Kidney (tissue), 14 donors: Measurements from ENCODE around the gene ALCAM. TPM values are rescaled to one million over a fixed set of nuclear protein-coding genes. Genes with fewer than 3 reads are reported as not detected.

Source experiments
- DNase-seq, 5 donors: peaks; one replicate each; pipeline ENCODE4 v3.0.0-alpha.2; 2013 to 2020
- FAIRE-seq: peaks from 2 replicates; lab custom pipeline; 2012; peaks lifted over from hg19 to GRCh38; lab: Jason Lieb, UNC
- H3K27ac ChIP-seq, 2 donors: one replicate each; pipeline ENCODE4 v1.7.0; 2013; ENCODE audit warnings: low read depth in 2 of 2, low read length in 2 of 2, inconsistent platforms in 1 of 2
- H3K27me3 ChIP-seq: one replicate; pipeline ENCODE4 v1.7.1; 2013; ENCODE audit warnings: low read length, inconsistent platforms; ENCODE audit not compliant: control insufficient read depth, insufficient read depth
- H3K36me3 ChIP-seq, 3 donors: one replicate each; pipeline versions ENCODE4 v1.7.0 to v1.7.1; 2013; ENCODE audit warnings: low read length in 3 of 3, control low read depth in 1 of 3, inconsistent platforms in 1 of 3; ENCODE audit not compliant: insufficient read depth in 3 of 3, control insufficient read depth in 2 of 3
- H3K4me1 ChIP-seq, 3 donors: one replicate each; pipeline versions ENCODE4 v1.7.0 to v1.7.1; 2013; ENCODE audit warnings: low read length in 3 of 3, inconsistent platforms in 1 of 3, low read depth in 1 of 3; ENCODE audit not compliant: control insufficient read depth in 2 of 3, insufficient read depth in 2 of 3
- H3K4me3 ChIP-seq, 3 donors: one replicate each; pipeline versions ENCODE4 v1.7.0 to v1.8.1; 2013; ENCODE audit warnings: low read length in 3 of 3, control low read depth in 1 of 3, inconsistent platforms in 1 of 3
- H3K9ac ChIP-seq, 3 donors: one replicate each; pipeline versions ENCODE4 v1.7.0 to v1.7.1; 2013; ENCODE audit warnings: low read length in 3 of 3, control low read depth in 1 of 3, inconsistent platforms in 1 of 3
- H3K9me3 ChIP-seq, 3 donors: one replicate each; pipeline versions ENCODE4 v1.7.0 to v1.7.1; 2013; ENCODE audit warnings: low read length in 3 of 3, control low read depth in 1 of 3, inconsistent platforms in 1 of 3; ENCODE audit not compliant: control insufficient read depth in 2 of 3, insufficient read depth in 1 of 3
- intact Hi-C: fragments of 100-400 bp; cut with DNase I; formaldehyde crosslinking; loops from one replicate; pipeline ENCODE4 v1.11.1; 2022
- polyA plus RNA-seq: library from polyadenylated mRNA; stranded (reverse); fragments of 350-450 nt; fragmentation: Illumina TruSeq; extraction: RNeasy Lipid Tissue Mini Kit (QIAGEN cat#74804); gene quantifications from one replicate; pipeline ENCODE4 v1.2.3, GENCODE V29; 2014; ENCODE audit warnings: low read depth, low replicate concordance; ENCODE audit not compliant: insufficient read depth
- total RNA-seq: library from RNA; stranded (reverse); fragmentation: NEBNext Ultra II Directional; extraction: Animal tissue kit (Norgen Biotek cat#: 25700); gene quantifications from one replicate; pipeline ENCODE4 v1.2.1, GENCODE V29; 2021
- TF ChIP-seq, protein P1 (sequence below): IDR thresholded peaks from 3 replicates; pipeline ENCODE4 v1.5.1; 2012; ENCODE audit warnings: mild to moderate bottlenecking, moderate library complexity, borderline replicate concordance; ENCODE audit not compliant: insufficient read depth; ENCODE audit errors: extremely low read depth
- donor health status: control.
- donor health status: control.
- donor health status: control.
- donor health status: control.
- donor health status: control.
- donor health status: DM: yes; HTN: yes; CAD: no.
- donor health status: Normal renal cell carcinoma (clear cell type).

ALCAM gene
- total and polyA plus RNA-seq, 2 donors from 2014 or later: 15.1 to 36.4 TPM

DNA sequence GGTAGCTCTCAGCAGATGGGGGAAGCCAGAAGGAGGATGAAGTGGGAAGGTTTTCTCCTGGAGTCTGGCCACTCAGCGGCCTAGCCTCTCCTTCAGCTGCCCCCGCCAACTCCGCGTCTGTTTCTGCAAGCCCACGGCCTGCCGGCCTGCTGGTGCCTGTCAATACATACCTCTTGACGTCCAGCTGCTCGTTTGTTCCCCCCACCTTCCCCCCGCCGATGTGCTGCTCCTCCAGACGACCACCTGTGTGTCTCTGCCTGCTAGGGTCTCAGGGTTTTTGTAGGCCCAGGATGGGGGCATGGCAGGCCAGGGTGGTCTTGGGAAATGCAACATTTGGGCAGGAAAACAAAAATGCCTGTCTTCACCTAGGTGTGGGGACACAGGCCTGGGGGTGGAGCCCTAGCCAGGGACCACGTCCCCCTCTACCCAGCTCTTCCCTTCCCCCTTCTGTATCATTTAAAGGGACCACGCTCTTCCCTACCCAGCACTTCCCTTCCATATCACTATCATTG lies 137.8 kb downstream of the ALCAM start:
- no peak overlapping the region for H3K4me3 ChIP-seq
- no peaks in the 10 kb centered on the region for H3K27me3 ChIP-seq
- DNase-seq (peak in 1 of 5 donors; percentile 48), FAIRE-seq (no peak)
- H3K36me3 ChIP-seq: no peaks in the 10 kb centered on the region
- intact Hi-C loops: no loop called here
- no peak overlapping the region for H3K9ac ChIP-seq
- H3K9me3 ChIP-seq: no peaks in the 10 kb centered on the region
- no peak overlapping the region for H3K27ac ChIP-seq
- TF ChIP-seq, protein P1, sequence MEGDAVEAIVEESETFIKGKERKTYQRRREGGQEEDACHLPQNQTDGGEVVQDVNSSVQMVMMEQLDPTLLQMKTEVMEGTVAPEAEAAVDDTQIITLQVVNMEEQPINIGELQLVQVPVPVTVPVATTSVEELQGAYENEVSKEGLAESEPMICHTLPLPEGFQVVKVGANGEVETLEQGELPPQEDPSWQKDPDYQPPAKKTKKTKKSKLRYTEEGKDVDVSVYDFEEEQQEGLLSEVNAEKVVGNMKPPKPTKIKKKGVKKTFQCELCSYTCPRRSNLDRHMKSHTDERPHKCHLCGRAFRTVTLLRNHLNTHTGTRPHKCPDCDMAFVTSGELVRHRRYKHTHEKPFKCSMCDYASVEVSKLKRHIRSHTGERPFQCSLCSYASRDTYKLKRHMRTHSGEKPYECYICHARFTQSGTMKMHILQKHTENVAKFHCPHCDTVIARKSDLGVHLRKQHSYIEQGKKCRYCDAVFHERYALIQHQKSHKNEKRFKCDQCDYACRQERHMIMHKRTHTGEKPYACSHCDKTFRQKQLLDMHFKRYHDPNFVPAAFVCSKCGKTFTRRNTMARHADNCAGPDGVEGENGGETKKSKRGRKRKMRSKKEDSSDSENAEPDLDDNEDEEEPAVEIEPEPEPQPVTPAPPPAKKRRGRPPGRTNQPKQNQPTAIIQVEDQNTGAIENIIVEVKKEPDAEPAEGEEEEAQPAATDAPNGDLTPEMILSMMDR: no peak
- no peaks in the 10 kb centered on the region for H3K4me1 ChIP-seq

DNA sequence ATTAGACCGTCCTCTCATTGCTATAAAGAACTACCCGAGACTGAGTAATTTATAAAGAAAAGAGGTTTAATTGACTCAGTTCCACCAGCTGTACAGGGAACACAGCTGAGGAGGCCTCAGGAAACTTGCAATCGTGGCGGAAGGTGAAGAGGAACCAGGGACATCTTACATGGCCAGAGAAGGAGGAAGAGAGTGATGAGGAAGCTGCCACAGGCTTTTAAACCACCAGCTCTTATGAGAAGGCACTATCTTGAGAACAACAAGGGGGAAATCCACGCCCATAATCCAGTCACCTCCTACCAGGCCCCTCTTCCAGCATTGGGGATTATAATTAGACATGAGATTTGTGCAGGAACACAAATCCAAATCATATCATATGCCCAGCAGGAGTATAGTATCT lies 138.5 kb downstream of the ALCAM start:
- DNase-seq: no peak

DNA sequence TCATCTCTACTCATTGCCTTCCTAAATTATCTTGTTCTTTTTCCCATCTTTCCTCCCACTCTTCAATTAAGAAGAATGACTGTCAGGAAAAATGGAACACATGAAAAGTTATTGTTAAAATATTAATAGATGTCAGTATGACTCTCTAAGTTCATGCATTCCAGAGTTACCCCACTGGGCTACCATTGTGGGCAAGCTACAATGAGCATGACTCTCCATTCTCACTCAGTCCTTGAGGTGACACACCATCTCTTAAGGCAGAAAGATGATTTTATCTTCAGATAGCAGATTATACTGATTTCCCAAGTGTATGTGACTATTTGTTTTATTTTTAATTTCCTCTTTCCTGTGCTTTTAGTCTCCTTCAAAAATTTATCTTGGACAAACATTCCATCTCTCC lies 144.3 kb downstream of the ALCAM start:
- Histone ChIP-seq H3K4me1 (no peaks in the 10 kb centered on the region), H3K4me3 (no peak overlapping the region), H3K9ac (no peak overlapping the region), H3K27ac (no peak overlapping the region), H3K36me3 (no peaks in the 10 kb centered on the region), H3K27me3 (no peaks in the 10 kb centered on the region), H3K9me3 (no peaks in the 10 kb centered on the region)
- FAIRE-seq: no peak
- intact Hi-C loops: no loop called here
- TF ChIP-seq, protein P1: no peak
- no peak for DNase-seq

More for the DNA sequence above, 138.5 kb downstream of the ALCAM start:
- Histone ChIP-seq H3K9ac (no peak overlapping the region), H3K4me1 (no peaks in the 10 kb centered on the region), H3K27ac (no peak overlapping the region), H3K27me3 (no peaks in the 10 kb centered on the region), H3K4me3 (no peak overlapping the region), H3K9me3 (no peaks in the 10 kb centered on the region), H3K36me3 (no peaks in the 10 kb centered on the region)
- no peak for FAIRE-seq
- intact Hi-C loops: no loop called here
- TF ChIP-seq, protein P1: no peak

DNA sequence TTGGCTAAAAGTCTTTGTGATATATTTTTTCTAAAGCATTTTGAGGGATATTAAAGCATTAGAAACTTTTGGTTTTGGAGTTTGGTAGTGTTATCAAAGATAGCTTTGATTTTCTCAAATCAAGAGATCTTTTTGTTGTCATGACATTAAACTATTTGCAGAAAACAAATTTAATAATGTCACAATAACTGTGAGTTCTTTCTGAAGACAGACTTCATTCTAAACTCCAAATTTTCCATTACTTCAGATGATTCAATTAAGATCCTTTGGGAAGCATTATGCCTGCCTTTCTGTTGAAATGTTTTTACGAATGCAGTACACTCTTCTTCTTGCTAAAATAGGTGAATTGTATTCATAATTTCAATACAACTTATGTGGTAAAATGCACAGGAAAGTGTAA lies 145.4 kb downstream of the ALCAM start:
- Histone ChIP-seq H3K4me3 (no peak overlapping the region), H3K9ac (no peak overlapping the region), H3K9me3 (no peaks in the 10 kb centered on the region), H3K27me3 (no peaks in the 10 kb centered on the region), H3K4me1 (no peaks in the 10 kb centered on the region), H3K36me3 (no peaks in the 10 kb centered on the region), H3K27ac (no peak overlapping the region)
- intact Hi-C loops: no loop called here
- TF ChIP-seq, protein P1: no peak
- DNase-seq (no peak), FAIRE-seq (no peak)
